ENCODE results near the gene ZNF133. TPM values are rescaled to one million over a fixed set of nuclear protein-coding genes. Genes with fewer than 3 reads are reported as not detected.

Gene ZNF133
- total RNA-seq, 2 experiments from 2014 or later = 8.3 to 10.3 TPM

- Mint-ChIP-seq H3K4me1 (no peaks in the 10 kb centered on the region), H3K27me3 (peaks cover 6% of the 10 kb centered on the region), H3K27ac (no peak overlapping the region), H3K36me3 (no peaks in the 10 kb centered on the region), H3K9me3 (ENCODE audit: low read depth) (no peaks in the 10 kb centered on the region), H3K4me3 (no peak overlapping the region)
- no peak for ATAC-seq
- CTCF ChIA-PET = no interaction called here
- DNase-seq = no peak
Observed at GRCh38 chr20:18359854-18360253, 71.5 kb downstream of the ZNF133 start.

- no peak for DNase-seq
- ATAC-seq = no peak
- Mint-ChIP-seq H3K9me3 (ENCODE audit: low read depth) (no peaks in the 10 kb centered on the region), H3K4me1 (no peaks in the 10 kb centered on the region), H3K27ac (no peak overlapping the region), H3K36me3 (no peaks in the 10 kb centered on the region), H3K27me3 (peaks cover 1% of the 10 kb centered on the region), H3K4me3 (no peak overlapping the region)
- CTCF ChIA-PET = no interaction called here
Observed at GRCh38 chr20:18360635-18361034, 72.3 kb downstream of the ZNF133 start.

GRCh38 chr20:18361678-18362077 lies 73.4 kb downstream of the ZNF133 start:
- H3K36me3 Mint-ChIP-seq = no peaks in the 10 kb centered on the region
- H3K4me3 Mint-ChIP-seq = no peak overlapping the region
- no peaks in the 10 kb centered on the region for H3K4me1 Mint-ChIP-seq
- CTCF ChIA-PET = no interaction called here
- DNase-seq (no peak), ATAC-seq (no peak)
- no peaks in the 10 kb centered on the region for H3K27me3 Mint-ChIP-seq
- no peak overlapping the region for H3K27ac Mint-ChIP-seq
- no peaks in the 10 kb centered on the region for H3K9me3 Mint-ChIP-seq (ENCODE audit: low read depth)

- no peak for ATAC-seq
- H3K4me1 Mint-ChIP-seq = no peaks in the 10 kb centered on the region
- H3K4me3 Mint-ChIP-seq = no peak overlapping the region
- no peaks in the 10 kb centered on the region for H3K27me3 Mint-ChIP-seq
- DNase-seq = no peak
- H3K36me3 Mint-ChIP-seq = no peaks in the 10 kb centered on the region
- CTCF ChIA-PET = no interaction called here
- H3K27ac Mint-ChIP-seq = no peak overlapping the region
- no peaks in the 10 kb centered on the region for H3K9me3 Mint-ChIP-seq (ENCODE audit: low read depth)
Observed at GRCh38 chr20:18362916-18363315, 74.6 kb downstream of the ZNF133 start.

DNA sequence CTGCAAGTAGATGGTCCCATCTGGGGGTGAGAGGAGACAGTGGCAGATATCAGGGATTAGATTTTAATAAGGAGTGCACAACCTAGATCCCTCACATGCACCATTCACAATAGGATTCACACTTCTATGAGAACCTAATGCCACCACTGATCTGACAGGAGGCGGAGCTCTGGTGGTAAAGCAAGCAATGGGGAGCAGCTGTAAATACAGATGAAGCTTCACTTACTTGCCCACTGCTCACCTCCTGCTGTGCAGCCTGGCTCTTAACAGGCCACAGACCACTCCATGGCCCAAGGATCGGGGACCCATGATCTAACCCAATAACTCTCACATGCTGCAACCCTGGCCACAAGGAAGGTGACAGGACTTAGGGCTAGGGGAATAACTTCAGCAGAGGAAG lies 75.4 kb downstream of the ZNF133 start:
- Mint-ChIP-seq H3K27ac (no peak overlapping the region), H3K4me3 (no peak overlapping the region), H3K9me3 (ENCODE audit: low read depth) (no peaks in the 10 kb centered on the region), H3K4me1 (no peaks in the 10 kb centered on the region), H3K27me3 (no peaks in the 10 kb centered on the region), H3K36me3 (no peaks in the 10 kb centered on the region)
- CTCF ChIA-PET = no interaction called here
- ATAC-seq = no peak
- no peak for DNase-seq

DNA sequence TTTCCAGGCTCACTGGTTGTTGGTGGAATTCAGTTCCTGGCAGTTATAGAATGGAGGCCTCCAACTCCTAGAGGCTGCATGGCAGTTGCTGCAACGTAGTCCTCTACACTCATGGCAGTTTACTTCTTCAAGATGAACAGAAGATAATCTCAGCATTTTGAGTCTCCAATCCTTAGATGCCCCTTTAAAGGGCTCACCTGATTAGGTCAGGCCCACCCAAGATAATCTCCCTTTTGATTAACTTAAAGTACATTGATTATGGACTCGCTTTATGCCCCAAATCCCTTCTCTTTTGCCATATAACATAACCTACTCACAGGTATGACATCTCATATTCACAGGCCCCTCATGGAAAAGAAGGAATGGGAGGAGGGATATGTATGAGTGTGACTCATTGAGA lies 76.4 kb downstream of the ZNF133 start:
- CTCF ChIA-PET = no interaction called here
- ATAC-seq (no peak), DNase-seq (no peak)
- Mint-ChIP-seq H3K4me1 (no peaks in the 10 kb centered on the region), H3K27ac (no peak overlapping the region), H3K4me3 (no peak overlapping the region), H3K27me3 (no peaks in the 10 kb centered on the region), H3K9me3 (ENCODE audit: low read depth) (no peaks in the 10 kb centered on the region), H3K36me3 (no peaks in the 10 kb centered on the region)

Other genes with a start within 250 kb of the ZNF133 start
- gene OVOL2, start 230.6 kb upstream of the ZNF133 start, total RNA-seq = not detected
- 10 to 100 TPM; 13.6 to 14.3 TPM for gene KAT14, start 150.7 kb upstream of the ZNF133 start, total RNA-seq
- gene PET117, start 150.7 kb upstream of the ZNF133 start, total RNA-seq = 10 to 100 TPM; 11.4 to 15.8 TPM
- gene DZANK1, start 178.5 kb downstream of the ZNF133 start, total RNA-seq = 1 to 10 TPM; 1.7 to 2.0 TPM
- 10 to 100 TPM in 1 of 2 experiments, 1 to 10 TPM in 1; 7.3 to 11.6 TPM for gene POLR3F, start 178.9 kb downstream of the ZNF133 start, total RNA-seq
- 10 to 100 TPM; 13.4 to 13.5 TPM for gene RBBP9, start 208.7 kb downstream of the ZNF133 start, total RNA-seq
- gene SEC23B, start 219.4 kb downstream of the ZNF133 start, total RNA-seq = 10 to 100 TPM; 63.0 to 97.8 TPM